Hypothalamus (tissue), 51 donors: ENCODE data around the gene MYOF.

Experiments
- DNase-seq, 51 donors: peaks; one replicate each; lab custom pipeline; 2025; lab: John Stamatoyannopoulos, UW

MYOF gene, protein sequence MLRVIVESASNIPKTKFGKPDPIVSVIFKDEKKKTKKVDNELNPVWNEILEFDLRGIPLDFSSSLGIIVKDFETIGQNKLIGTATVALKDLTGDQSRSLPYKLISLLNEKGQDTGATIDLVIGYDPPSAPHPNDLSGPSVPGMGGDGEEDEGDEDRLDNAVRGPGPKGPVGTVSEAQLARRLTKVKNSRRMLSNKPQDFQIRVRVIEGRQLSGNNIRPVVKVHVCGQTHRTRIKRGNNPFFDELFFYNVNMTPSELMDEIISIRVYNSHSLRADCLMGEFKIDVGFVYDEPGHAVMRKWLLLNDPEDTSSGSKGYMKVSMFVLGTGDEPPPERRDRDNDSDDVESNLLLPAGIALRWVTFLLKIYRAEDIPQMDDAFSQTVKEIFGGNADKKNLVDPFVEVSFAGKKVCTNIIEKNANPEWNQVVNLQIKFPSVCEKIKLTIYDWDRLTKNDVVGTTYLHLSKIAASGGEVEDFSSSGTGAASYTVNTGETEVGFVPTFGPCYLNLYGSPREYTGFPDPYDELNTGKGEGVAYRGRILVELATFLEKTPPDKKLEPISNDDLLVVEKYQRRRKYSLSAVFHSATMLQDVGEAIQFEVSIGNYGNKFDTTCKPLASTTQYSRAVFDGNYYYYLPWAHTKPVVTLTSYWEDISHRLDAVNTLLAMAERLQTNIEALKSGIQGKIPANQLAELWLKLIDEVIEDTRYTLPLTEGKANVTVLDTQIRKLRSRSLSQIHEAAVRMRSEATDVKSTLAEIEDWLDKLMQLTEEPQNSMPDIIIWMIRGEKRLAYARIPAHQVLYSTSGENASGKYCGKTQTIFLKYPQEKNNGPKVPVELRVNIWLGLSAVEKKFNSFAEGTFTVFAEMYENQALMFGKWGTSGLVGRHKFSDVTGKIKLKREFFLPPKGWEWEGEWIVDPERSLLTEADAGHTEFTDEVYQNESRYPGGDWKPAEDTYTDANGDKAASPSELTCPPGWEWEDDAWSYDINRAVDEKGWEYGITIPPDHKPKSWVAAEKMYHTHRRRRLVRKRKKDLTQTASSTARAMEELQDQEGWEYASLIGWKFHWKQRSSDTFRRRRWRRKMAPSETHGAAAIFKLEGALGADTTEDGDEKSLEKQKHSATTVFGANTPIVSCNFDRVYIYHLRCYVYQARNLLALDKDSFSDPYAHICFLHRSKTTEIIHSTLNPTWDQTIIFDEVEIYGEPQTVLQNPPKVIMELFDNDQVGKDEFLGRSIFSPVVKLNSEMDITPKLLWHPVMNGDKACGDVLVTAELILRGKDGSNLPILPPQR (N-terminal part only)

DNA sequence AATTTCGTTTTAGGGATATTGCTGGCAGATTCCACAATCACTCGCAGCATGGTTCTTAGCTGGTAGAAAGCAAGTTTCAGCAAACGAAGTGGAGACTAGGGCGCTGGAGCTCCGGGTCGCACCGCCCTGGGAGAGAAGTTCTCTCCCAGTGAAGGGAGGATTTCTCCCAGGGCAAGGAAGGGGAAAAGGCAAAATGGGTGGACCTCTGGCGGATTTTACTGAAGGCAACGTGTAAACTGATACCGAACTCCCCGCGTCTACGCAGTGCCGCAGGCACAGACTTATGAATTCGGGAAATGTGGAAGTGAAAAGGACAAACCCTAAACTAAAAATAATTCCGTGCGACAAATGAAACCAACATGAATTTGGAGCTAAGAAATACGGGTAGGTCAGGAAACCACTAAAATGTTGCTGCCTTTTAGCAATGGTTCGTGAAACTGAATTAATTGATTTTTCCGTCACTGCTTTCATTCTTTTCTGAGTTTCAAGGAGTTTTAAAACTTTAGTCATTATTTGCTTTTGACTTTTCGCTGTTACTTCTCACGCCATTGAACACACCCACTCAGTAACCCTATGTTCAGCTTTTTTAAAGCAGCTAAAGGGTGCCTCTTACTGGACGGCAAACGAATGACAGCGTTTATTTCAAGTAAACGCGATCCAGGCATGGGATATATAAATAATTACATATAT lies at the start of gene MYOF:
MYOF (minus strand) TSS at position 190 of the 690 bp plus-strand sequence; CDS start at position 50, 140 bp downstream.
- peak in 10 of 51 donors; percentile 3 to 37 (median 20) for DNase-seq

DNA sequence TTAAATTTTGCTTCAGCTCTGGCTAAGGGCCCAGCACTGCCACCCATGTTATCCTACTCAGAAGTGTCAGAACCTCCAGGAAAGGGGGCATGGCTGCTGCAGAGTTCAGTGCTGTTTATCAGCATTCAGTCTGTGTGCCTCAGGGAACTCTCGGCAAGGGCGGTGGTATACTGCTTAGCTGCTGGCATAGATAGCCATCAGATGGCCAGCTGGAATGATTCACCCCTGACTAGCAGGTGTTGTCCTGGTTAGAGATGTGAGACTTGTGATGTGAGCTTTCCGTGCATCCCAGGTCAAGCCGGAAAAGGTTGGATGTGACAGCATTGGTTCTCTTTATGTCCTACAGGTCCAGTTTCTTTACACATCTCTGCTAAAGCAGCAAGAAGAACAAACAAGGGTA lies 36.4 kb upstream of the MYOF start:
- DNase-seq: peak in 1 of 51 donors; percentile 4

DNA sequence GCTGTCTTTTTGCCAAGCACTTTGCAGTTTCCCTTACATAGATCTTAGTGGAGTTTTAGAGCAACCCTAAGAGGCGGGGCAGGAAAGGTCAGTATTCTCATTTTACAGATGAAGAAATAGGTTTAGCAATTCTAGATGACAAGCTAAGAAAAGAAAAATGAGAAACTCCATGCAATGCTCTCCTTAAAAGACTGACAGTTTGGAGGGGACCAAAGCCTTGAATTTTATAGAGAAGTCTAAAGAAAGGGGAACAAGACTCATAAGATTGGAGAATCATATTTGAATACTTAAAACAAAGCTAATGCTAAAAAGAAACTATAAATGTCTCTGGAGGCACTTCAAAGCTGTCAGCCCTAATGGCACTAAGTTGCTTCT lies 33.9 kb upstream of the MYOF start:
- DNase-seq: no peak

DNA sequence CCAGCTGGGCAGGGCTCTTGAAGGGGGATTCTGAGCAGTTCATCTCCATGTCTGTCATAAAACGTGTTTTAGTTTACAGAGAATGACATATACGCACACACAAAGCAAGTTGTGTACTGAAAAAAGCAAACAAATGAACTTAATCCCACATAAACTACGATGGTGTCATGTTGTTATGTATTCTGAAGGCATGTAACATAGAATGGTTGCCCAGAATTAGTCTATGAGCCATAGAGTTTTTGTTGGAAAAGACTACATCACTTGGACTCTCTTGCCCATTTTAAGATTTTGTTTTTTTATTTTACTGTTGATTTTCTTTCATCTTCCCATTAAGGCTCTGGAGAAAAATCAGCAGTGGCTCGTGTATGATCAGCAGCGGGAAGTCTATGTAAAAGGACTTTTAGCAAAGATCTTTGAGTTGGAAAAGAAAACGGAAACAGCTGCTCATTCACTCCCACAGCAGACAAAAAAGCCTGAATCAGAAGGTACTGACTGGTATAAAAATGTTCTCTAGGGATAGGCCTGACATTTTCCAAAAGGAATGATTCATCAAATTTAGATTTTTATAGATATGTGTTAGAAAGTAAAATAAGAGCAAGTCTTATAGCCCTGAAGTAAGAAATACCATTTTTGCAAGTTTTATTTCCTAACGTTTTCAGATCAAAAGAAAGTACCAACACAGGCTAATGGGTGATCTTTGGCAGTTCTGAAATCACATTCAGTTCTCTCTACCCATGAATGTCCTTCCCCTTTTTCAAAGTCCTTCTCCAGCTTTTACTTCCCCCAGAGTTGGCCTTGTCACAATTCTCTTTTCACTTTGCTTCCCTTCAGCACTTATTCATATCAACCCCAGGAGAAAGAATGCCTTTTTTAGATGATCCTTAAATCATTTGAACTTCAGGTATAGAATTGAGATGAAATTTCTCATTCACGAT lies 33.2 kb upstream of the MYOF start:
- peak in 2 of 51 donors; percentile 20 to 47 for DNase-seq

DNA sequence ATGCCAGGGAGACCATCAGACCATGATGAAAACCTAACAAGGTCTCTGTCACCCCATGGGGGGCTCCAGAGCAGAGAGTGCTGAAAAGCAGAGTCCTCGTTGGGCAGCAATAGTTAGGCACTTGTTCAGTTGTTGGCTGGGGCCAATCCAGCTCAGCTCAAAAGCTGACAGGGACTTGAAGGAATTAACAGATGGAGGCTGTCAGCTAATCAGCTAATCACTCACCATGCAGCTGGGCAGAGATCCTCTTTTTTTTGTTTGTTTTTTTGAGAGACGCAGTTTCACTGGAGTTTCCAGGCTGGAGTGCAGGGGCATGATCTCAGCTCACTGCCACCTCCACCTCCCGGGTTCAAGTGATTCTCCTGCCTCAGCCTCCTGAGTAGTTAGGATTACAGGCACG lies 32.4 kb upstream of the MYOF start:
- no peak for DNase-seq

DNA sequence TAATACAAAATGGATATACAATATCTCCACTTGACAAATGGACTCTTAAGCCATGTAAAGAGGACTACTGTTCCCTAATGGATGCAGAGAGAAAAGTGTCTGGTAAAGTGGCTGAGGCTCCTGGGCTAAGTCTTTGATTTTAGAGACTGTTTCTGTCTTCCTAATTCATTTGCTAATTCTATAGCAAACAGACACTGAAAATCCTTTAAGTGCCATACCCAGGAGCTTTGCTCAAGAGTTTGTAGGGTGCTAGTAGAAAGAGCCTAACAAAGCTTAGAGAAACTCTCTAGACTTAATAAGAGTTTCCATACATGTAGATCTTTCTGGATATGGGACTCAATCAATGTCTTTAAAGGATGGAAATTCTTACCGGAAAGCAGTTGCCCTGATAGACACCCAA lies 31.0 kb upstream of the MYOF start:
- DNase-seq: no peak

DNA sequence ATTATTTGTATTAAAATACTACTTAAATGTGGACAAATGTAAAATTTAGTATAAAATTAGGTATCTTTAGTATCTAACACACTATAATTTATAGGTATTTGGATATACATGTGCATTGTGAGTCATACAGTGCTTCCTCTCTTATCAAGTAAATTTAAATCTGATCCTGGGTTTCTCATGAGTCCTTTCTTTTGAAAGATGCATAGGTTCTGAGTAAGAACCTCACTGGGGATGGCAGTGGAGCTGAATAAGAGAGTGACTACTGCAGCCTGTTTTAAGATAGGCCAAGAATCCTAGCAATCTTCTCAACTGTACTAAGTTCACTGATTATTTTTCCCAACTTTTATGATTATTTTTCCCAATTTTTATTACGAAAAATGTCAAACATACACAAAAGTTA lies 30.4 kb upstream of the MYOF start:
- no peak for DNase-seq

DNA sequence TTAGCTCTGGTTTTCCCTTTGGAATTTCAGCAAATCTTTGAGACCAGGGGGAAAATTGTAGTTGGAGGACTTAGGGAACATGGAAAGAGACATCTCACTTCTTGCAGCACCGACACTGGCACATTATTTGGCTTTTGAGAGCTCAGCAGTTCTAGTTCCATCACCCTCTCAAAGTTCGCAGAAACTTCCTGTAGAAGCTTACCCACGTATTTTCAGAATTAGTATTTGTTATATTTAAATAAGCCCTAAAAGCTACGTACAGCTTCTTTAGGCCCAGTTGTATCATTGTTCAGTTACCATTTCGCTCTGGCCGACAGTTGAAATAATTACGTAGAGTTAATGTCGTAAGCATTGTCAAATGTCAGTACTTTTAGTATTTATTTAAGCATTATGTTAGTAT lies 27.7 kb upstream of the MYOF start:
- DNase-seq: no peak

DNA sequence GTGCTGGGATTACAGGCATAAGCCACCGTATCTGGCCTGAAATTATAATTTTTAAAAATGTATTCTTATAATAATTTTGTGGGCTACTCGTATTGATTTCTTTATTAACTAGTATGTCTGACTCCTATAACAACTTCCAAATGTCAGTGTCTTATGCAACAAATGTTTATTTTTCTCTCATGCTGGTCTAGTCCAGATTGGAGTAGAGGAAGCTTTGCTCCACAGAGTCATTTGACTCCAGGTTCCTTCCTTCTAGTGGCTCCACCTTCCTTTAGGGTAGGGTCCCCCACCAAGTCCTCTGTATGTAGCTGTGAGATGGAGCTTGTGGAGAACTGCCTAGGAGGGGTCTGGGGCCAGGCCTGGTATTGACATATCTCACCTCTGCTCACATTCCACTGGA lies 22.9 kb upstream of the MYOF start:
- DNase-seq: no peak

DNA sequence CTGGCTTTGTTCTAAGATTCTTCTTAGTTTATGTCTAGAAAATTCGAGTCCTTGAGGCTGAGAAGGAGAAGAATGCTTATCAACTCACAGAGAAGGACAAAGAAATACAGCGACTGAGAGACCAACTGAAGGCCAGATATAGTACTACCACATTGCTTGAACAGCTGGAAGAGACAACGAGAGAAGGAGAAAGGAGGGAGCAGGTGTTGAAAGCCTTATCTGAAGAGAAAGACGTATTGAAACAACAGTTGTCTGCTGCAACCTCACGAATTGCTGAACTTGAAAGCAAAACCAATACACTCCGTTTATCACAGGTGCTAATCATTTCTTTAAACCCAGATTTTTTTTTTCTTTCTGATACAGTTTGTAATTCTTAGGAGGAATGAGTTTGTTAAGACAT lies 20.9 kb upstream of the MYOF start:
- no peak for DNase-seq

DNA sequence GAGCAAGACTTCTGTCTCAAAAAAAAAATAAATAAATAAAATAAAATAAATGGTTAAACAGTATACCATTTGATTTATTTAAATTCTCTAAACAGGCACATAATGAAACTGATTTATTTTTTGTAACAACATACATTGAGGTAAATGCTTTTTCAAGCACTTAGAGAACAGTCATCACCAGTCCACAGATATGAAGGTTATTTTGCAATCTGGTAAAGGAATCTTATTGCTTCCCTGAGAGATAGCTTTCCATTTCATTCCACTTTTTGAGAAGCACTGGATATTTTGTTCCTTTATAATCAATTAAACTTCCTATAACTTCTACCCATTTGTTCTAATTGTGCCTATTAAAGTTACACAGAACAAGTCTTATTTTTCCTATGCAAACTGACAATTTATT lies 19.5 kb upstream of the MYOF start:
- no peak for DNase-seq

DNA sequence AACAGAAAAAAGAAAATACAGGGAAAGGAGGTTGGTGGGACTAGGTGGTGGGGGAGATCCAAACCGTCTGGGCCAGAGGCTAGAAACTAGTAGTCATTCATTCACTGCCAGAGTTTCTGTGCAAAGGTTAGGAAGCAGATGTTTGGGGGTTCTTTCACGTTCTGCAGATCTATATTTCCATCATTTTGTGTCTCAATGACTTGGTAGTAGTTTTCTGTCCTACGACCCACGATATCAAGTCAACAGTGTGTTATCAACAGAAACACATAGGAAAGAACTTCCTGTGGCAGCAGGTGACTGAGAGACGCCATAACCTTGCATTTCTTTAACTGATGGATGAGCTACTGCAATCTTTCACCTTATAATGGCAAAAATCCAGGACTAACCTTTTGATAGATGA lies 16.0 kb upstream of the MYOF start:
- DNase-seq: no peak

DNA sequence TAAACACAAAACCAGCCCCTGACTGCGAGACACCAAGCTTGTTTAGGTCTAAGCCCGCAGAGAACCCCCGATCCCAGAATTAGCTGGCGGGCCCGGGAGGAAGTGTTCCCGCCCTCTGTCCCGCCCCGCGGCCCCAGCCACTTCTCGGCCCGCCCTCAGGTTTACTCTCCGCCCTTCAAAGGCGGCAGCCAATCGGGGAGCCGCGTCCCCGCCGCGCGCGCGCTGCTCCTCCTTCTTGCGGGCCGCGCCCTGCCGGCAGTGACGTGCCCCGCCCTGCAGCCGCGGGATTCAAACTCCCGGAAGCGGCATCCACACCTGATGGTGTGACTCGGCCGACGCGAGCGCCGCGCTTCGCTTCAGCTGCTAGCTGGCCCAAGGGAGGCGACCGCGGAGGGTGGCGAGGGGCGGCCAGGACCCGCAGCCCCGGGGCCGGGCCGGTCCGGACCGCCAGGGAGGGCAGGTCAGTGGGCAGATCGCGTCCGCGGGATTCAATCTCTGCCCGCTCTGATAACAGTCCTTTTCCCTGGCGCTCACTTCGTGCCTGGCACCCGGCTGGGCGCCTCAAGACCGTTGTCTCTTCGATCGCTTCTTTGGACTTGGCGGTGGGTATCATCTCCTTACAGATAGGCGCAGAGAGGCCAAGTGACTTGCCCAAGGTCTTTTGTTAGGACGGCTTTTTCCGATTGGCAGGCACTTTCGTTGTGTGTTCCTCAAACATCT lies 14.3 kb upstream of the MYOF start, which contains the start of gene CEP55:
CEP55 (plus strand) TSS at position 291 of the 720 bp plus-strand sequence. CDS start 3,440 bp downstream, outside the sequence.
- DNase-seq: peak; percentile 32 to 97 (median 87)

DNA sequence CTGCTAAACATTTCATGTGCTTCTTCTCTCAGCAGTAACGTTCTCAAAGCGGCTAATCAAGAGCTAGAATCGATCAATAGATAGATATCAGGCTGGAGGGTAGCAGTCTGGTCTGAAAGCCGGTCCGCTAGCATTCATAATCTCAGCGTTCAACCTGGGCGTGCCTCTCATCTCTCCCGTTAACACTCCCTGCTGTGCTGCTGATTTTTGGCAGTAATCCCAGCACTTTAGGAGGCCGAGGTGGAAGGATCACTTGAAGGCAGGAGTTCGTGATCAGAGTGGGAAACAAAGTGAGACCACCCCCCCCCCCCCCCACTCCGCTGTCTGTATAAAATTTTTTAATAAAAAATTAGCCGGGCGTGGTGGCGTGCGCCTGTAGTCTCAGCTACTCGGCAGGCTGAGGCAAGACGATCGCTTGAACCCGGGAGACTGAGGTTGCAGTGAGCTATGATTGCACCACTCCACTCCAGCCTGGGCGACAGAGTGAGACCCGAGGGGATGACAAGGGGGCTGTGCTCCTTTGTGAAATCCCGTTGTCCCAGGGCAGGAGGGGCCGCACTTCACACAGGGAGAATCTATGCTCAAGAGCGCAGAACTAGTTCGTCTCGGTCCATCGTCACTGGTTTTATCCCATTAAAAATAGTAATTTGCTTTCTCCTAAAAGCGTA lies 13.7 kb upstream of the MYOF start:
- peak in 3 of 51 donors; percentile 34 to 52 (median 45) for DNase-seq

DNA sequence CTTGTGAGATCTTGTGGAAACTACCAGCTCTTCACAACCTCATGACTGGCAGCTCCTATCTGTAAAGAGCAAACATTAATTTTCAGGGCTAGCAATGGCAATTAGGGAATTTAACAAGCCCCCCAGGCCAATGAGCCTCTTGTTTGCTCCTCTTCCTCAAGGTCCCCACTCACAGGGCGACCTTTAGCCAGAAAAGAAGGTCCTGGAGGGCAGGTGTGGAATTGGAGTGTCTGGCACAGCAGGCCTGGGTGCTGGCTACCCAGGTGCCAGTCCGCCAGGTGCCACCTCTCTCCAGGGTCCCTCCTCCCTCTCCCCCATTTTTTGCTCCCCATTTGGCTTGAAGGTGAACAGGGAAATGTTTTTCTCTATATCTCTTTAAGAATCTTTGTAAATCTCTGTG lies 12.4 kb upstream of the MYOF start:
- no peak for DNase-seq

DNA sequence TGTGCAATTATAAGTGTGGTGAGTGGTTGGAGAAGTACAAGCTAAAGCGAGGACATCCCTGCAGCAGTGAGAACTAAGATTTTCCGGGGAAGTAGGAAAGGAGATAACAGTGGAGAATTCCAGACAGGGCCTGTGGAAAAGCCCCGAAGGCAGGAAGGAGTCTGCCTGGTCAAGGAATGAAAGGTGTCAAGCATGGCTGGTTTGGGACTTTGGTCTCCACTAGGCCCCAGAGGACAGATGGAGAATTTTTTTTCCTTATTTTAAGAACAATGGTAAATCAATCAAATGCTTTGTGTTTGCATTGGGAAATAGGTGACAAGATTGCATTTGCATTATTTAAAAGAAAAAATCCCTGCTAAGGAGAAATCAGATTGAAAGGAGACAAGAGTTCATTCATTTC lies 11.0 kb upstream of the MYOF start:
- no peak for DNase-seq

DNA sequence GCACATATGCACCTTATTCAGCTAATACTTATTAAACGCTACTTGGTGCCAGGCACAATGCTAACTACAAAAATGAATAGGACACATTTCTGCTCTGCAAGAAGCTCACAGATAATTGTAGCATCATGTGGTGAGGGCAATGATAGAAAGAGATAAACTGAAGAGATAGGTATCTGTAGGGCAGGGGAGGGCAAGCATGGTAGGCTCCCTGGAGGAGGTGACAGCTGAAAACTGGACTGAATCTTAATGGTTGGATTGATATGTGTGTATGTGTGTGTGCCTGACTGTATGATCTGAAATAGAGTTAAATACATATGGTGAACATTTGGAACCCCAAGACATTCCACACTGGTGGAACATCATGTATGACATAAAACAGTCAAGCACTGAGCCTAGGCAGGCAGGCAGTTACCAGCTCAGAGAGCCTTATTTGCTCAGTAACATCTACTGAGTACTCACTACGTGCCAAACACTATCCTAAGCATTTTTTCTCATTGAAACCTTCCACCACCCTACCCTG lies 9.5 kb upstream of the MYOF start:
- no peak for DNase-seq
